Adrenal gland (tissue), 5 donors: ENCODE data around the gene IL10.

Experiments used
- CTCF ChIP-seq, 6 experiments: fragments of 450-650 bp in 4 of 6; fragments of 200-600 bp in 2 of 6; sonication (generic) in 1 of 6; IDR thresholded peaks; 1 replicate in 5 of 6; 2 replicates in 1 of 6; pipeline versions ENCODE4 v1.5.1 to v1.8.0; 2016 to 2021; ENCODE audit warnings: antibody characterized with exemption in 6 of 6, mild to moderate bottlenecking in 2 of 6, moderate library complexity in 1 of 6
- POLR2A ChIP-seq, 2 donors: fragments of 450-650 bp; IDR thresholded peaks; one replicate each; pipeline ENCODE4 v1.6.1; 2017; ENCODE audit warnings: antibody characterized with exemption in 2 of 2, mild to moderate bottlenecking in 2 of 2, moderate library complexity in 1 of 2
- donor health status: DM: no; HTN: no; CAD: no.

- TF ChIP-seq POLR2A (IDR thresholded peaks at IDR 0.05) = no peak
- no peak for TF ChIP-seq CTCF (IDR thresholded peaks at IDR 0.05)
Measured at GRCh38 chr1:206735553-206736031, 36.7 kb downstream of the IL10 start.
